ENCODE results near the gene RFC2. TPM values are rescaled to one million over a fixed set of nuclear protein-coding genes. Genes with fewer than 3 reads are reported as not detected.

Gene RFC2
- total and polyA plus RNA-seq, 10 of the 15 experiments (the other 5 are each of a cell fraction or from before 2014, with no cell fraction given) = 25.8 to 145 (median 90.9) TPM

GRCh38 chr7:74269757-74270277 lies 15.6 kb upstream of the RFC2 start (continued):
- TF ChIP-seq, protein P1, sequence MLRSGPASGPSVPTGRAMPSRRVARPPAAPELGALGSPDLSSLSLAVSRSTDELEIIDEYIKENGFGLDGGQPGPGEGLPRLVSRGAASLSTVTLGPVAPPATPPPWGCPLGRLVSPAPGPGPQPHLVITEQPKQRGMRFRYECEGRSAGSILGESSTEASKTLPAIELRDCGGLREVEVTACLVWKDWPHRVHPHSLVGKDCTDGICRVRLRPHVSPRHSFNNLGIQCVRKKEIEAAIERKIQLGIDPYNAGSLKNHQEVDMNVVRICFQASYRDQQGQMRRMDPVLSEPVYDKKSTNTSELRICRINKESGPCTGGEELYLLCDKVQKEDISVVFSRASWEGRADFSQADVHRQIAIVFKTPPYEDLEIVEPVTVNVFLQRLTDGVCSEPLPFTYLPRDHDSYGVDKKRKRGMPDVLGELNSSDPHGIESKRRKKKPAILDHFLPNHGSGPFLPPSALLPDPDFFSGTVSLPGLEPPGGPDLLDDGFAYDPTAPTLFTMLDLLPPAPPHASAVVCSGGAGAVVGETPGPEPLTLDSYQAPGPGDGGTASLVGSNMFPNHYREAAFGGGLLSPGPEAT (IDR thresholded peaks at IDR 0.05; ENCODE audit: low read depth) = peak; percentile 92
- peak; percentile 81 for TF ChIP-seq RUNX3 (IDR thresholded peaks at IDR 0.05; ENCODE audit: low read length)
- TF ChIP-seq EED (IDR thresholded peaks at IDR 0.05; ENCODE audit: low read depth) = peak; percentile 62
- no peak for TF ChIP-seq LARP7 (IDR thresholded peaks at IDR 0.05)
- TF ChIP-seq, protein P2, sequence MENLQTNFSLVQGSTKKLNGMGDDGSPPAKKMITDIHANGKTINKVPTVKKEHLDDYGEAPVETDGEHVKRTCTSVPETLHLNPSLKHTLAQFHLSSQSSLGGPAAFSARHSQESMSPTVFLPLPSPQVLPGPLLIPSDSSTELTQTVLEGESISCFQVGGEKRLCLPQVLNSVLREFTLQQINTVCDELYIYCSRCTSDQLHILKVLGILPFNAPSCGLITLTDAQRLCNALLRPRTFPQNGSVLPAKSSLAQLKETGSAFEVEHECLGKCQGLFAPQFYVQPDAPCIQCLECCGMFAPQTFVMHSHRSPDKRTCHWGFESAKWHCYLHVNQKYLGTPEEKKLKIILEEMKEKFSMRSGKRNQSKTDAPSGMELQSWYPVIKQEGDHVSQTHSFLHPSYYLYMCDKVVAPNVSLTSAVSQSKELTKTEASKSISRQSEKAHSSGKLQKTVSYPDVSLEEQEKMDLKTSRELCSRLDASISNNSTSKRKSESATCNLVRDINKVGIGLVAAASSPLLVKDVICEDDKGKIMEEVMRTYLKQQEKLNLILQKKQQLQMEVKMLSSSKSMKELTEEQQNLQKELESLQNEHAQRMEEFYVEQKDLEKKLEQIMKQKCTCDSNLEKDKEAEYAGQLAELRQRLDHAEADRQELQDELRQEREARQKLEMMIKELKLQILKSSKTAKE (IDR thresholded peaks at IDR 0.05; ENCODE audit: low read depth, poor library complexity, severe bottlenecking) = peak; percentile 82
- peak; percentile 23 for TF ChIP-seq BCL3 (IDR thresholded peaks at IDR 0.05; ENCODE audit: borderline replicate concordance, insufficient read depth, low read depth, low read length, poor library complexity, severe bottlenecking)
- 0 out of 2 replicates have a peak, but pooled peaks have one; percentile 36 for TF ChIP-seq IRF4 (IDR thresholded peaks at IDR 0.05; ENCODE audit: low read depth, low read length)
- 0 out of 4 replicates have a peak, but pooled peaks of 1 of the 2 experiments have one; percentile 18 for TF ChIP-seq BHLHE40 (IDR thresholded peaks at IDR 0.05; ENCODE audit: borderline replicate concordance in 1 of 2, low read depth in 2 of 2, low read length in 1 of 2)
- 0 out of 2 replicates have a peak, but pooled peaks have one; percentile 35 for TF ChIP-seq BCL11A (IDR thresholded peaks at IDR 0.05; ENCODE audit: low read depth, low read length)
- no peak for TF ChIP-seq MYC (IDR thresholded peaks at IDR 0.05; ENCODE audit: insufficient read depth, insufficient read length, insufficient replicate concordance, low read length, severe bottlenecking)
- 0 out of 2 replicates have a peak, but pooled peaks have one; percentile 19 for TF ChIP-seq MEF2A (IDR thresholded peaks at IDR 0.05; ENCODE audit: insufficient read depth, low read depth, low read length)
- TF ChIP-seq SMARCA5 (IDR thresholded peaks at IDR 0.05) = no peak
- peak; percentile 63 to 66 for TF ChIP-seq IKZF2 (IDR thresholded peaks at IDR 0.05)
- no peak for TF ChIP-seq RELA (IDR thresholded peaks at IDR 0.05; ENCODE audit: borderline replicate concordance, partially characterized antibody)
- TF ChIP-seq ELK1 (IDR thresholded peaks at IDR 0.05; ENCODE audit: low read depth, low read length) = no peak
- peak; percentile 54; the same call in 1 of the 2 replicates for TF ChIP-seq CREM (IDR thresholded peaks at IDR 0.05; ENCODE audit: low read depth)
- TF ChIP-seq IKZF1 (conservative IDR thresholded peaks at IDR 0.05) = peak; percentile 62; the same call in 1 of the 2 replicates
- no peak for TF ChIP-seq HCFC1 (IDR thresholded peaks at IDR 0.05; ENCODE audit: low read length)
- TF ChIP-seq MXI1 (IDR thresholded peaks at IDR 0.05; ENCODE audit: low read depth, low read length) = peak; percentile 47; the same call in 1 of the 2 replicates
